Measurements from ENCODE around the gene TNFRSF11A.

GRCh38 chr18:62366992-62367391, 41.9 kb downstream of the TNFRSF11A start:
- TF ChIP-seq CTCF (IDR thresholded peaks at IDR 0.05) (no peak), POLR2AphosphoS5 (IDR thresholded peaks at IDR 0.05; ENCODE audit: insufficient read depth in 1 of 2, low read depth in 1 of 2) (no peak), POLR2A (IDR thresholded peaks at IDR 0.05) (no peak)
